Activated CD4-positive, alpha-beta memory T cell treated with anti-CD3 and anti-CD28 coated beads, Interleukin-2, amount 10 ng/mL, durations not matched to agents 7 days and 5 days (primary cell): ENCODE measurements around the gene IER2. TPM values are rescaled to one million over a fixed set of nuclear protein-coding genes. Genes with fewer than 3 reads are reported as not detected.
"Not testable (repeated sequence)": the region's sequence is repeated elsewhere in the genome, so short reads cannot be mapped to it uniquely, and the experiment has no call there.

ENCODE experiments used
- CTCF ChIA-PET: fragments of 350-600 bp; sonication (Branson Sonifier 250); formaldehyde crosslinking; loops from one replicate; lab custom pipeline; 2021; ENCODE audit warnings: antibody characterized with exemption, inconsistent platforms; lab: Charles Lee
- POLR2A ChIA-PET: fragments of 350-600 bp; sonication (Branson Sonifier 250); formaldehyde crosslinking; loops from one replicate; lab custom pipeline; 2021; ENCODE audit warnings: antibody characterized with exemption; lab: Charles Lee
- DNase-seq: peaks from one replicate; pipeline ENCODE4 v3.0.0-alpha.2; 2020
- H3K27ac Mint-ChIP-seq: one replicate; pipeline ENCODE4 v1.8.0; 2021; ENCODE audit warnings: mild to moderate bottlenecking, mixed read lengths
- H3K27me3 Mint-ChIP-seq: one replicate; pipeline ENCODE4 v1.8.0; 2021; ENCODE audit warnings: mixed read lengths
- H3K36me3 Mint-ChIP-seq: one replicate; pipeline ENCODE4 v1.8.0; 2021; ENCODE audit warnings: low read depth, mixed read lengths
- H3K4me1 Mint-ChIP-seq: one replicate; pipeline ENCODE4 v1.8.0; 2021; ENCODE audit warnings: mixed read lengths
- H3K4me3 Mint-ChIP-seq: one replicate; pipeline ENCODE4 v1.8.0; 2021; ENCODE audit warnings: mild to moderate bottlenecking, mixed read lengths
- H3K9me3 Mint-ChIP-seq: one replicate; pipeline ENCODE4 v1.8.0; 2021; ENCODE audit warnings: mixed read lengths
- total RNA-seq, 2 experiments: library from RNA; stranded (reverse); gene quantifications; one replicate each; pipeline ENCODE4 v1.2.3, GENCODE V29; 2021

IER2 gene
- total RNA-seq, 2 experiments from 2014 or later = 231 to 234 TPM

DNA sequence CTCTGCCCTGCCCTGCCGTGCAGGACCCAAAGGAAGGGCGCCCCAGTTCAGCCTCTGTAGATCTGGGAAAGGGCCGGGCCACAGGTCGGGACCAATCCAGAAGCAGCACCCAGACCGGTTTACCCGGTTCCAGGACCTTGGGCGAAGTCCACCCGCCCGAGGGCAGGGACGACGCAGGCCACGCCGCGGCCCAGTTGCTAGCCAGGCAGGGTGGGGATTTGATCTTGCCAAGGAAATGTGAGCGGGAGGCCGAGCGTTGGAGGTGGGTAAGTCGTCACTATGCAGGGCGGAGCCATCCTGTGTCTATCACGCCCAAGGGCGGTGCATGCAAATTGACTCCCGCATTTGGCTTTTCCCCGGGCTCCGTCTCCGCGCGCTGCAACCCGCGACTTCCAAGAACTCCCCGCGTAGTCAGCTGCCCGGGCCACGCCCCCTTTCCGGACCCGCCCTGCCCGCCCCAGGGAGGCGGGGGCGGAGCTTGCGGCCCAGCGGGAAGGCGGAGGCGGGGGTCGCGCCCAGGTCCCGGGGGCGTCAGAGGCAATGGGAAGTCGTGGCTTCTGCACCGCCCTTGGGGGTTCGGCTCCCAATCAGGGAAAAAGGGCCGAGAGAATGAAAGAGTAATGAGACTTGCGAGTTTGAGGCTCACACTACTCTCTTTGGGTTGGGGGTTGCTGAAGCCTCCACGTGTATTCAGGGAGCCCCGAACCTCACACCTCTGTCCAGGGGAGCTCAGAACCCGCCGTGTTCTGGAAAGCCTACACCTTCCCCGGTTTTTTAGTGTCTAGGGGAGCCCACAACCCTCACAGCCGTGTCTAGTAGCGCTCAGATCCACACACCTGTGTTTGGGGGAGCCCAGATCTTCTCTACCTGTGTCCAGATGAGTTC, 12.8 kb downstream of the IER2 start:
- Mint-ChIP-seq H3K4me3 (peak overlapping the region; percentile 89), H3K9me3 (no peaks in the 10 kb centered on the region), H3K27ac (peak overlapping the region; percentile 99), H3K27me3 (no peaks in the 10 kb centered on the region), H3K36me3 (peaks cover 19% of the 10 kb centered on the region), H3K4me1 (peaks cover 77% of the 10 kb centered on the region)
- CTCF ChIA-PET = interaction anchor here (0.9 to 2.1 kb wide), 4 partner anchors 8 to 198 kb away, joined by 3 to 12 read pairs (median 5); no protein-coding TSS in a partner anchor
- DNase-seq = peak; percentile 94
- POLR2A ChIA-PET = interaction anchor here (0.6 to 12.6 kb wide), 15 partner anchors 6 to 683 kb away, joined by 3 to 335 read pairs (median 9); partner anchors contain the start of genes IER2, NACC1, STX10 and TRMT1

DNA sequence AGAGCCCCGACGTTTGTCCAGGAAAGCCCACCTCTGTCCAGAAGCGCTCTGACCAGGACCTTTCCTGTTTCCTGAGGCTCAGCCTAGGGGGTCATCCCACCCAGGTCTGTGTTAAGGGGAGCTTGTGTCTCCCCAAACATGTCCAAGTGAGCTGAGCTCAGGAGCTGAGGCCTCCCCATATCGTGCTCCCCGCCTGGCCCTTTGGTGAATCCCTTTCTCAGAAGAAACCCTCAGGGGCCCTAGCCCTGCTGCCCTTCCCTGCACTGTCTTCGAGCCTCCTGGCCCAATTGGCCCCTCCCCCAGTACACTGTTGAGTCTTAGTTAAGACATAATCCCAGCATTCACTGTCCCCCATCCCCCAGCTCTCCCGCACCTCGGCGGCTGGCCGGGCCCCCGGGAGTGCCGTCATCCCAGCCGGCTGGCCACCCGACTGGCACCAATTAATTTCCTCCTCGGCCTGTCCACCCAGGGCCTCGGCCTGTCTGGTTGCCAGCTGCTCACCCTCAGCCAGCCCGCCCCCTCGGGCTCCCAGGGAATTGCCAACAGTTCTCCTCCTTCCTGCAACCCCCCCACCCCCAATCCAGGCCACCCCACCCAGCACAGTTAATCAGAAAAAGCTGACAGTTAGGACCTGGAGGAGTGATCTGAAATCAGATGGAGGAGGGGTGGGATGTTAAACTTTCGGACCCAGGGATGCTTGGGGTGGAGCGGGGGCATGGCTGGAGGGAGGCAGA, 13.6 kb downstream of the IER2 start:
- DNase-seq = peak; percentile 63
- H3K27ac Mint-ChIP-seq = peak overlapping the region; percentile 99
- ChIA-PET POLR2A (interaction anchor here (1.1 to 12.6 kb wide), 12 partner anchors 7 to 683 kb away, joined by 4 to 335 read pairs (median 10); partner anchors contain the start of genes IER2, NACC1, STX10 and TRMT1), CTCF (interaction anchor here (0.9 to 2.1 kb wide), 4 partner anchors 8 to 198 kb away, joined by 3 to 12 read pairs (median 5); no protein-coding TSS in a partner anchor)
- H3K4me3 Mint-ChIP-seq = peak overlapping the region; percentile 89
- no peaks in the 10 kb centered on the region for H3K9me3 Mint-ChIP-seq
- no peaks in the 10 kb centered on the region for H3K27me3 Mint-ChIP-seq
- peaks cover 12% of the 10 kb centered on the region for H3K36me3 Mint-ChIP-seq
- peaks cover 78% of the 10 kb centered on the region for H3K4me1 Mint-ChIP-seq

DNA sequence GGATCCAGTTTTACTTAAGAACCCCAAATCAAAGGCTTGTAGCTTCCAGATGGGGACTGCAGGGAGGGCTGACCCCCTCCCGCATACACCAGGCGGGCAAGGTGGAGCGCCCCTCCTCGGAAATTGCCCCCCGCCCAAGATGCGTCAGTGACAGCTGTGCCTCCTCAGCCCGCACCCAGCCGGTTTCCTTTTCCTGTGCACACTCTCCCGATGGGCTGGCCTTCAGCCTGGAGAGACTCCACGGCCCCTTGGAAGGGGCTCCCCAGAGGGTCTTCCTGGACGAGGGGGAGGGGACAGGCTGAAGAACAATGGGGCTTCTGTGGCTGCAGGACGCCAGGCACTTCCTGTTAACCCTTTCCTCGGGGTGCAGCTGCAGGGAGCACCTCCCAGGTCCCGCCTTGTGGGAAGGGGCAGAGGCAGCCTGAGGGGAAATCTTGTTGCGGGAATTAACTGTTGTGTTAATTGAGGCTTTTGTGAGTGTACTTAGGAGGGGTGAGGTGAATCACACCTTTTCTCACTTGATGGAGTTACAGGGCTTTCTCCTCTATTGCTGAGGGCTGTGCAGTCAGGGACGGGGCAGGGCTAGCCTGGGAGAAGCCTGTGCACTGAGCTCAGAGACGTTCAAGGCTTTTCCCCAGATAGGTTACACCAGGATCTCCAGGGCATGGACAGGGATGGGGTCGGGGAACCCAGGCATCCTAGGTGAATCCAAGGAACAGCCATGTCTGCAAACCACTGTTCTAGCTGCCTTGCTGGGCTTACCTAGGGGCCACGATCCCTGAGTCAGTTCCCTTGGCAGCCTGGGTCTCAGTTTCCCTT, 14.3 kb downstream of the IER2 start:
- POLR2A ChIA-PET = interaction anchor here (1.8 to 12.6 kb wide), 9 partner anchors 8 to 375 kb away, joined by 4 to 335 read pairs (median 14); partner anchors contain the start of genes IER2, NACC1, STX10 and TRMT1
- peaks cover 79% of the 10 kb centered on the region for H3K4me1 Mint-ChIP-seq
- no peaks in the 10 kb centered on the region for H3K9me3 Mint-ChIP-seq
- H3K36me3 Mint-ChIP-seq = peaks cover 12% of the 10 kb centered on the region
- DNase-seq = peak; percentile 51
- H3K4me3 Mint-ChIP-seq = peak overlapping the region; percentile 89
- H3K27ac Mint-ChIP-seq = peak overlapping the region; percentile 99
- H3K27me3 Mint-ChIP-seq = no peaks in the 10 kb centered on the region
- CTCF ChIA-PET = interaction anchor here (1.3 to 2.1 kb wide), 3 partner anchors 9 to 30 kb away, joined by 3 to 12 read pairs (median 7); no protein-coding TSS in a partner anchor

DNA sequence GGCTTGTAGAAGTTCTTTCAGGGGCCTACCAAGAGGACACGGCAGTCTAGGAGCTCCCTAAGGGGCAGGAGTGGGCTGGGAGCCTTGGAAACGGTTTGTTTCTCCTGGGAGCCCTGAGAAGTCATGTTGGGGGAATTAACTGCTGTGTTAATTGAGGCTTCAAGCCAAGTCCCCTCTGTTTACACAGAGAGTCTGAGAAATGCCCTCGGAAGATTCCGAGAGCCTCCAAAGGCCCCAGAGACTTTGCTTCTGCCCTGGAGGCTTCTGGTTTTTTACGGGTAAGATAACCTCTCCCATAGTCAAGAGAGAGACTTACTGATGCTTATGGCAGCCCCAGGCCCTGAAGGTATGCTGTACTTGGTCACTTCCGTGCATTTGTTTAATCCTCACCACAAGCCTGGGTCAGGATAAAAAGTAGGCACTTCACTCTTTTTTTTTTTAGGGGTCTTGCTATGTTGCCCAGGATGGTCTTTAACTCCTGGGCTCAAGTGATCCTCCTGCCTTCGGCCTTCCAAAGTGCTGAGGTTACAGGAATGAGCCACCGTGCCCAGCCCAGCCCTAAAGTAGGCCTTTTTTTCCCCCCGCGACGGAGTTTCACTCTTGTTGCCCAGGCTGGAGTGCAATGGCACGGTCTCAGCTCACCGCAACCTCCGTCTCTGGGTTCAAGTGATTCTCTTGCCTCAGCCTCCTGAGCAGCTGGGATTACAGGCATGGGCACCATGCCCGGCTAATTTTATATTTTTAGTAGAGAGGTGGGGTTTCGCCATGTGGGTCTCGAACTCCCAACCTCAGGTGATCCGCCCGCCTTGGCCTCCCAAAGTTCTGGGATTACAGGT, 15.2 kb downstream of the IER2 start:
- H3K27ac Mint-ChIP-seq = peak overlapping the region; percentile 99
- ChIA-PET CTCF (interaction anchor here (1.3 to 2.0 kb wide), 2 partner anchors 13 to 29 kb away, joined by 3 to 7 read pairs; no protein-coding TSS in a partner anchor), POLR2A (interaction anchor here (1.1 to 12.6 kb wide), 8 partner anchors 8 to 376 kb away, joined by 5 to 335 read pairs (median 14); partner anchors contain the start of genes IER2, NACC1, STX10 and TRMT1)
- peaks cover 8% of the 10 kb centered on the region for H3K36me3 Mint-ChIP-seq
- H3K4me1 Mint-ChIP-seq = peaks cover 81% of the 10 kb centered on the region
- peak overlapping the region; percentile 89 for H3K4me3 Mint-ChIP-seq
- no peaks in the 10 kb centered on the region for H3K27me3 Mint-ChIP-seq
- no peak for DNase-seq
- no peaks in the 10 kb centered on the region for H3K9me3 Mint-ChIP-seq

DNA sequence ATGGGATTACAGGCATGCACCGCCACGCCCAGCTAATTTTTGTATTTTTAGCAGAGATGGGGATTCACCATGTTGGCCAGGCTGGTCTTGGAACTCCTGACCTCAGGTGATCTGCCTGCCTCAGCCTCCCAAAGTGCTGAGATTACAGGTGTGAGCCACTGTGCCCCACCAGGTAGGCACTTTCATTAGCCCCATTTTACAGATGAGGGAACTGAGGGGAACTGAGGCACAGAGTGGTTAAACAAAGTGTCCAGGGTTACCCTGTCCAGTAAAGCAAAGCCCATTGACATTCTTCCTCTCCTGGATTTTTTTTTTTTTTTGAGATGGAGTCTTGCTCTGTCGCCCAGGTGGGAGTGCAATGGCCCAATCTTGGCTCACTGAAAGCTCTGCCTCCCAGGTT, 15.9 kb downstream of the IER2 start:
- not testable (repeated sequence) for H3K4me3 Mint-ChIP-seq, H3K9me3 Mint-ChIP-seq, DNase-seq, H3K27me3 Mint-ChIP-seq
- CTCF ChIA-PET = interaction anchor here (1.3 to 2.9 kb wide), 2 partner anchors 10 to 28 kb away, joined by 3 to 29 read pairs; no protein-coding TSS in a partner anchor
- peak overlapping the region; percentile 99 for H3K27ac Mint-ChIP-seq
- H3K4me1 Mint-ChIP-seq = peaks cover 85% of the 10 kb centered on the region
- H3K36me3 Mint-ChIP-seq = peaks cover 11% of the 10 kb centered on the region
- POLR2A ChIA-PET = interaction anchor here (1.1 to 12.6 kb wide), 3 partner anchors 9 to 34 kb away, joined by 5 to 335 read pairs (median 260); partner anchors contain the start of genes IER2 and STX10

DNA sequence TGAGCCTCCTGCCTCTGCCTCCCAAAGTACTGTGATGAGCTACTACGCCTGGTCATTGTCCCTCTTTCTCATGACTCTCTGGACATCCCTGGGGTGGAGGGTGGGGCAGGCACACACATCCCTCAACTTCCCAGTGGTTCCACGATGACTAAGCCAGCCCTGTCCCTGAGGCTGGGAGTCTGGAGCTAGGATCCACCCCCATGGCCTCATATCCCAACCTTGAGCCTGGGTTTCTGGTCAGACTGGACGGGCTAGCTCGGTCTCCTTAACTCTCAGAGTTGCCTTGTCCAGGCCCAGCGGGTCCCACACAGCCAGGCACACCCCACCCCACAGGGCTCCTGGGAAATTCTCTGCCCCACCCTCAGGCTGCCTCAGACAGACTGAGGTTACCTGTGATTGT, 19.6 kb downstream of the IER2 start:
- ChIA-PET CTCF (interaction anchor here (0.8 to 4.6 kb wide), 5 partner anchors 13 to 47 kb away, joined by 3 to 28 read pairs (median 6); no protein-coding TSS in a partner anchor), POLR2A (interaction anchor here (1.2 to 12.6 kb wide), 7 partner anchors 8 to 232 kb away, joined by 3 to 335 read pairs (median 4); partner anchors contain the start of genes IER2 and STX10)
- Mint-ChIP-seq H3K27me3 (no peaks in the 10 kb centered on the region), H3K27ac (peak overlapping the region; percentile 99), H3K9me3 (no peaks in the 10 kb centered on the region), H3K36me3 (peaks cover 16% of the 10 kb centered on the region), H3K4me1 (peaks cover 85% of the 10 kb centered on the region), H3K4me3 (no peak overlapping the region)
- DNase-seq = no peak

DNA sequence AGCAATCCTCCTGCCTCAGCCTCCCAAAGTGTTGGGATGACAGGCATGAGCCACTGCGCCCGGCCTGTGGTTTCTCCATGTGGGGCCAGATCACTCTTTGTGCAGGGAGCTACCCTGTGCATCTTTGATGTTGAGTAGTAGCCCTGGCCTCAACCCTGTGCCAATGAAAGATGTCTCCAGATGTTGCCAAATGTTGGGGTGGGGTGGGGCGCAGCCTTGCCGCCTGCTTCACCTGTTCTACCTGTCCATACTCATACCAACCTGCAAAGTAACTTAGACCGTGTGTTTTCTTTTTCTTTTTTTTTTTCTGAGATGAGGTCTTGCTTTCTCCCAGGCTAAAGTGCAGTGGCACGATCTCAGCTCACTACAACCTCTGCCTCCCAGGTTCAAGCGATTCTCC, 20.9 kb downstream of the IER2 start:
- Mint-ChIP-seq H3K27me3 (no peaks in the 10 kb centered on the region), H3K27ac (peak overlapping the region; percentile 76), H3K4me3 (peak overlapping the region; percentile 27), H3K36me3 (peaks cover 16% of the 10 kb centered on the region), H3K9me3 (no peaks in the 10 kb centered on the region), H3K4me1 (peaks cover 71% of the 10 kb centered on the region)
- CTCF ChIA-PET = interaction anchor here (1.9 to 4.6 kb wide), 2 partner anchors 16 to 23 kb away, joined by 9 to 28 read pairs; no protein-coding TSS in a partner anchor
- DNase-seq = no peak
- POLR2A ChIA-PET = interaction anchor here (1.3 to 12.6 kb wide), 3 partner anchors 14 to 25 kb away, joined by 3 to 335 read pairs (median 260); partner anchors contain the start of genes IER2 and STX10

DNA sequence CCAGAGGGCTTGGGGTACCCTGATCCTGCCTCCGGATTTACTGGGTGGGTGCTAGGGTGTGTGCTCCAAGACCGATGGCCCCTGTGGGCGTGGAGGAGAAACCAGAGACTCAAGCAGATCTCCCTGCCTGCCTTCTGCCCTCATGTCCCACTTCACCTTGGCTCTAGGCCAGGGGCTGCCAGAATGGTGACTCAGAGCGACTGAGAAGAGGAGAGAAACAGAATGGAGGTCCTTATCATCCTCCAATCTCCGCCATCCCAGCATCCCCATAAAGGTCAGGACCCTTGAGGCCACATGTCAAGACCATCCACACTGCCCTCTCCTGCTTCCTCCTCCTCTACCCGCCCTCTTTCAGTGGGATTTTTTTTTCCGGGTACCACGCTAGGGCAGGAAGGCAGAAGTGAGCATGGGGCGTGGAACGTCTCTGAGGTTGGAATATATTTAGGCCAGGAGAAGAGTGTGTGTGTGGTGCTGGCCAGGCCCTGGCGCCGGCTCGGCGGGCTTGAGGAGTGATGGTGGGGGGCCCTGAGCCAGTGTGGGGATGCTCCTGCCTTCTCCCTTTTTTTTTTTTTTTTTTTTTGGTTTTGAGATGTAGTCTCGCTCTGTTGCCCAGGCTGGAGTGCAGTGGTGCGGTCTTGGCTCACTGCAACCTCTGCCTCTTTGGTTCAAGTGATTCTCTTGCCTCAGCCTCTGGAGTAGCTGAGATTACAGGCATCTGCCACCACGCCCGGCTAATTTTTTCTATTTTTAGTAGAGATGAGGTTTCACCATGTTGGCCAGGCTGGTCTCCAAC, 22.3 kb downstream of the IER2 start:
- no peaks in the 10 kb centered on the region for H3K9me3 Mint-ChIP-seq
- no peaks in the 10 kb centered on the region for H3K27me3 Mint-ChIP-seq
- peak overlapping the region; percentile 90 for H3K27ac Mint-ChIP-seq
- H3K36me3 Mint-ChIP-seq = peaks cover 14% of the 10 kb centered on the region
- peaks cover 59% of the 10 kb centered on the region for H3K4me1 Mint-ChIP-seq
- ChIA-PET POLR2A (interaction anchor here (1.6 to 2.1 kb wide), 3 partner anchors 9 to 20 kb away, joined by 10 to 14 read pairs (median 10); no protein-coding TSS in a partner anchor), CTCF (interaction anchor here (0.7 to 2.0 kb wide), 3 partner anchors 23 to 105 kb away, joined by 3 to 6 read pairs (median 3); no protein-coding TSS in a partner anchor)
- H3K4me3 Mint-ChIP-seq = peak overlapping the region; percentile 78
- peak; percentile 71 for DNase-seq

DNA sequence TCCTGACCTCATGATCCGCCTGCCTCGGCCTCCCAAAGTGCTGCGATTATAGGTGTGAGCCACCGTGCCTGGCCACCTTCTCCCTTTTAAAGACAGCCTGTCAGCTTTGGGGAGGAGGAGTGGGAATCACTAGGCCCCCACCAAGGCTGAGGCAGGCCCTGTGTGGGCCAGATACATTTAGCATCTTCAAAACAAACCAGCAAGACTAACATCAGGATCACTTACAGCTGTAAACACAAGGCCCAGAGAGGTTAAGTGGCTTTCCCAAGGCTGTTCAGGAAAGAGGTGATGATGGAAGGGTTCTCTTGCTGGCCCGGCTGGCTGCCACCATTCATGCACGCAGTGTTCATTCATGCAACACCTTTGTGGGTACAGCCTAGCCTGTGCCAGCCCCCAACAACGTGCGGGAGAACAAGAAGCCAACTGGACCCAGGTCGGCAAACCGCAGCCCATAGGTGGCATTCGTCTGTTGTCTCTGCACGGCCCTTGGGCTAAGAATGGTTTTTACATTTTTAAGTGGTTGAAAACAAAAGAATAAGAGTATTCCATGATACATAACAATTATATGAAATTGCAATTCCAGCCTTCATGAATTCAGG, 23.0 kb downstream of the IER2 start:
- peaks cover 14% of the 10 kb centered on the region for H3K36me3 Mint-ChIP-seq
- peak overlapping the region; percentile 90 for H3K27ac Mint-ChIP-seq
- peak overlapping the region; percentile 78 for H3K4me3 Mint-ChIP-seq
- POLR2A ChIA-PET = interaction anchor here (1.6 to 2.1 kb wide), 3 partner anchors 10 to 21 kb away, joined by 10 to 14 read pairs (median 10); no protein-coding TSS in a partner anchor
- DNase-seq = no peak
- CTCF ChIA-PET = interaction anchor here (1.1 to 2.0 kb wide), 2 partner anchors 22 to 91 kb away, joined by 3 to 6 read pairs; no protein-coding TSS in a partner anchor
- H3K4me1 Mint-ChIP-seq = peaks cover 53% of the 10 kb centered on the region
- no peaks in the 10 kb centered on the region for H3K27me3 Mint-ChIP-seq
- H3K9me3 Mint-ChIP-seq = no peaks in the 10 kb centered on the region
